GM19025 (cell line): ENCODE measurements around the gene MLLT1.

ENCODE experiments used
- ATAC-seq: cut with Tn5 transposase; IDR thresholded peaks from one replicate; pipeline ENCODE4 v1.9.1; 2021; ENCODE audit warnings: mild to moderate bottlenecking, low read depth, moderate library complexity; ENCODE audit not compliant: unreplicated experiment

Gene MLLT1

GRCh38 chr19:6185093-6185834 lies 94.5 kb downstream of the MLLT1 start:
- ATAC-seq, result no peak

DNA sequence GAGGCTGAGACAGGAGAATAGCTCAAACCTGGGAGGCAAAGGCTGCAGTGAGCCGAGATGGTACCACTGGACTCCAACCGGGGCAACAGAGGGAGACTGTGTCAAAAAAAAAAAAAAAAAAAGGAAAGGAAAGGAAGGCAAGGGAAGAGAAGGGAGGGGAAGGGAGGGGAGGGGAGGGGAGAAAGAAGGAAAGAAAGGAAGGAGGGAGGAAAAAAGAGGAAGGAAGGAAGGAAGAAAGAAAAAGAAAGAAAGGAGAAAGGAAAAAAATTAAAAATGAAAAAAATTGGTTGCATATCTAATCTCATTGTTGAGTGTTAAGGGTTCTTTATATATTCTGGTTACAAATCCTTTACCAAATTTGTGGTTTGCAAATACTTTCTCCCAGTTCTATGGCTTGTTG lies 98.7 kb downstream of the MLLT1 start:
- no peak for ATAC-seq

- ATAC-seq, result no peak
Observed at GRCh38 chr19:6173190-6173589, 106.6 kb downstream of the MLLT1 start.

DNA sequence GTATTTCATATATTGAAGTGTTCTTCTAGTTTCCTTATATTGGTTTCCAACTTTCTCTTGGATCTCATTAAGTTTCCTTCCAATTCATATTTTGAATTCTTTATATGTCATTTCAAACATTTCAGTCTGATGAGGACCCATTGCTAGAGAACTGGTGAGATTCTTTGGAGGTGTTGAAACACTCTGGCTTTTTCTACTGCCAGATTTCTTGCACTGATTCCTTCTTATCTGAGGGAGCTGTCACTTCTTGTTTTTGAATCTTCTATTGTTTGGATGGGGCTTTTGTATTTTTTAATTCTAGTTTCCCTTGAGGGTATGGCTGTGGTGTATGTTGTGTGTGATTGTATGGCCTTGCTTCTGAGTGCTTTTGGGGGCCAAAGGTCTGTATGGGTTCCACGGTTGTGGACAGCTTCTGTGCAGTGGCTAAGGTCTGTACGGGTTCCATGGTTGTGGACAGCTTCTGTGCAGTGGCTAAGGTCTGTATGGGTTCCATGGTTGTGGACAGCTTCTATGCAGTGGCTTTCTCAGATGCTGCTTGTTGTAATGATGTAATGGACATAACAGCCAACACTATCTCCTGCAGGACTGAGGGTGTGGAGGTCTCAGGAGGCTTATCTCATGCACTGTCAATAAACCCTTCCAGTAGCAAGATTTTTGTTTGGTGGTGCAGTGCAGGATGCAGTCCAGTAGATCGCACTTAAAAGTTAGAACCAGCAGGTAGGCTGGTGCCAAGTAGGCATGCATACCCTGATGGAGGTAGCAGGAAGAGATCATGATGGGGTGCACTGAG lies 107.5 kb downstream of the MLLT1 start:
- ATAC-seq, result no peak

DNA sequence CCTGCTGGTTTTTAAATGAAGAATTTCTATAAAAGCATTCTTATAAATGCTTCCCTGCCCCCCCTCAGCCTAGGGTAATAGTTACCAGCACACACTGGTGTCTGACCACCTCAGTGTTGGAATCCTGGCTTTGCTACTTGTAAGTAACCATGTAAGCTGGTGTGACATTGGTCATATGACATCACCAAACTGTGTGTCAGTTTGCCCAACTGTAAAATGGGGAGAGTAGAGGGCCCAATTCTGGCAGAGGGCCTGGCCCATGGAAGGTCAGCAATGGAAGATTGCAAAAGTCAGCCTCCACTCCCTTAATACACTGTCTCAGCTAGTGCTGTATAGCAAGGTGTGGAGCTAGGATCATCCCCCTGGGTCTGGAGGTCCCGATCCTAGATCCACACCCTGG lies 112.7 kb downstream of the MLLT1 start:
- no peak for ATAC-seq

GRCh38 chr19:6164906-6165531 lies 114.8 kb downstream of the MLLT1 start:
- ATAC-seq, result no peak

- no peak for ATAC-seq
Observed at GRCh38 chr19:6161271-6161850, 118.4 kb downstream of the MLLT1 start.
